Measurements from ENCODE around the gene PNMA6E. TPM values are rescaled to one million over a fixed set of nuclear protein-coding genes. Genes with fewer than 3 reads are reported as not detected.
A peak's percentile ranks its signal among the peaks of the same experiment; 100 is the strongest.
"Not testable (repeated sequence)": the region's sequence is repeated elsewhere in the genome, so short reads cannot be mapped to it uniquely, and the experiment has no call there.

The PNMA6E gene
- total and polyA plus RNA-seq, 4 donors, result 0.08 TPM; not detected in 3

- Histone ChIP-seq H3K27me3 (ENCODE audit: control insufficient read depth in 3 of 3, insufficient read depth in 3 of 3, low read length in 2 of 3) (no peaks in the 10 kb centered on the region), H3K4me1 (ENCODE audit: control insufficient read depth in 5 of 5, insufficient read depth in 5 of 5, low read length in 5 of 5) (no peaks in the 10 kb centered on the region), H3K9ac (ENCODE audit: insufficient read depth in 1 of 2, low read length in 2 of 2) (no peak overlapping the region), H3K9me3 (ENCODE audit: control insufficient read depth in 4 of 4, insufficient read depth in 3 of 4, low read length in 3 of 4) (no peaks in the 10 kb centered on the region), H3K36me3 (ENCODE audit: control insufficient read depth in 4 of 4, insufficient read depth in 4 of 4, low read length in 4 of 4) (no peaks in the 10 kb centered on the region), H3K27ac (ENCODE audit: low read depth in 1 of 2, low read length in 1 of 2) (no peak overlapping the region), H3K4me3 (no peak overlapping the region)
- no peak for ATAC-seq (ENCODE audit: insufficient read depth, low FRiP score)
- WGBS, 2 donors, result 9 to 46% methylated on average over 4 to 5 of the region's 5 CpGs
- TF ChIP-seq CTCF (IDR thresholded peaks at IDR 0.05; ENCODE audit: control extremely low read depth, extremely low read depth), result no peak
- no peak for DNase-seq
These were observed 4.3 kb upstream of the PNMA6E start for GRCh38 chrX:153405426-153405825.

- not testable (repeated sequence) for H3K9me3 ChIP-seq (ENCODE audit: control insufficient read depth in 4 of 4, insufficient read depth in 3 of 4, low read length in 3 of 4); H3K4me1 ChIP-seq (ENCODE audit: control insufficient read depth in 5 of 5, insufficient read depth in 5 of 5, low read length in 5 of 5); H3K27me3 ChIP-seq (ENCODE audit: control insufficient read depth in 3 of 3, insufficient read depth in 3 of 3, low read length in 2 of 3); DNase-seq; H3K9ac ChIP-seq (ENCODE audit: insufficient read depth in 1 of 2, low read length in 2 of 2); H3K36me3 ChIP-seq (ENCODE audit: control insufficient read depth in 4 of 4, insufficient read depth in 4 of 4, low read length in 4 of 4); ATAC-seq (ENCODE audit: insufficient read depth, low FRiP score); H3K27ac ChIP-seq (ENCODE audit: low read depth in 1 of 2, low read length in 1 of 2); H3K4me3 ChIP-seq
- WGBS, 2 donors, result 80 to 98% methylated on average over 5 of the region's 5 CpGs
These were observed 3.2 kb upstream of the PNMA6E start for GRCh38 chrX:153404333-153404732.

- ATAC-seq (ENCODE audit: insufficient read depth, low FRiP score) (no peak), DNase-seq (no peak)
- no peak overlapping the region for H3K27ac ChIP-seq (ENCODE audit: low read depth in 1 of 2, low read length in 1 of 2)
- no peak overlapping the region for H3K4me3 ChIP-seq
- no peaks in the 10 kb centered on the region for H3K36me3 ChIP-seq (ENCODE audit: control insufficient read depth in 4 of 4, insufficient read depth in 4 of 4, low read length in 4 of 4)
- 60 to 82% methylated on average over 34 to 60 of the region's 60 CpGs for WGBS, 2 donors
- H3K9ac ChIP-seq (ENCODE audit: insufficient read depth in 1 of 2, low read length in 2 of 2), result no peak overlapping the region
- peaks cover 0 to 3% (median 0%) of the 10 kb centered on the region in 4 donors for H3K9me3 ChIP-seq (ENCODE audit: control insufficient read depth in 4 of 4, insufficient read depth in 3 of 4, low read length in 3 of 4)
- peaks cover 0 to 5% (median 0%) of the 10 kb centered on the region in 3 donors for H3K27me3 ChIP-seq (ENCODE audit: control insufficient read depth in 3 of 3, insufficient read depth in 3 of 3, low read length in 2 of 3)
- peak; percentile 28 for TF ChIP-seq CTCF (IDR thresholded peaks at IDR 0.05; ENCODE audit: control extremely low read depth, extremely low read depth)
- no peaks in the 10 kb centered on the region for H3K4me1 ChIP-seq (ENCODE audit: control insufficient read depth in 5 of 5, insufficient read depth in 5 of 5, low read length in 5 of 5)
These were observed 711 bp downstream of the PNMA6E start for GRCh38 chrX:153400146-153401132.

GRCh38 chrX:153398275-153398960 is 2.7 kb downstream of the PNMA6E start:
- no peak for ATAC-seq (ENCODE audit: insufficient read depth, low FRiP score)

More at GRCh38 chrX:153398275-153398960, 2.7 kb downstream of the PNMA6E start:
- Histone ChIP-seq H3K9me3 (ENCODE audit: control insufficient read depth in 4 of 4, insufficient read depth in 3 of 4, low read length in 3 of 4) (peaks cover 0 to 5% (median 0%) of the 10 kb centered on the region in 4 donors), H3K4me3 (no peak overlapping the region), H3K36me3 (ENCODE audit: control insufficient read depth in 4 of 4, insufficient read depth in 4 of 4, low read length in 4 of 4) (no peaks in the 10 kb centered on the region), H3K9ac (ENCODE audit: insufficient read depth in 1 of 2, low read length in 2 of 2) (no peak overlapping the region), H3K27me3 (ENCODE audit: control insufficient read depth in 3 of 3, insufficient read depth in 3 of 3, low read length in 2 of 3) (peaks cover 0 to 5% (median 0%) of the 10 kb centered on the region in 3 donors), H3K4me1 (ENCODE audit: control insufficient read depth in 5 of 5, insufficient read depth in 5 of 5, low read length in 5 of 5) (peaks cover 0 to 4% (median 0%) of the 10 kb centered on the region in 5 donors), H3K27ac (ENCODE audit: low read depth in 1 of 2, low read length in 1 of 2) (no peak overlapping the region)
- TF ChIP-seq CTCF (IDR thresholded peaks at IDR 0.05; ENCODE audit: control extremely low read depth, extremely low read depth), result no peak
- no peak for DNase-seq
- WGBS, 2 donors, result 81 to 87% methylated on average over 14 to 17 of the region's 17 CpGs
